HL-60 (cell line): ENCODE measurements around the gene DCHS2.

ENCODE experiments used
- GABPA ChIP-seq: IDR thresholded peaks from 2 replicates; pipeline ENCODE4 v1.6.1; 2012; ENCODE audit warnings: low read depth
- POLR2AphosphoS5 ChIP-seq: IDR thresholded peaks from 2 replicates; pipeline ENCODE4 v1.6.1; 2012; ENCODE audit warnings: low read depth
- SPI1 ChIP-seq: IDR thresholded peaks from 2 replicates; pipeline ENCODE4 v1.6.1; 2012; ENCODE audit warnings: low read depth, mild to moderate bottlenecking, borderline replicate concordance
- TF ChIP-seq, protein P1 (sequence below): IDR thresholded peaks from one replicate; pipeline ENCODE4 v1.5.1; 2011; ENCODE audit warnings: low read length, control low read depth, inconsistent platforms; ENCODE audit not compliant: insufficient read depth
- TF ChIP-seq, protein P2 (sequence below): IDR thresholded peaks from 2 replicates; pipeline ENCODE4 v1.6.1; 2012; ENCODE audit warnings: low read depth; ENCODE audit not compliant: insufficient replicate concordance

DNA sequence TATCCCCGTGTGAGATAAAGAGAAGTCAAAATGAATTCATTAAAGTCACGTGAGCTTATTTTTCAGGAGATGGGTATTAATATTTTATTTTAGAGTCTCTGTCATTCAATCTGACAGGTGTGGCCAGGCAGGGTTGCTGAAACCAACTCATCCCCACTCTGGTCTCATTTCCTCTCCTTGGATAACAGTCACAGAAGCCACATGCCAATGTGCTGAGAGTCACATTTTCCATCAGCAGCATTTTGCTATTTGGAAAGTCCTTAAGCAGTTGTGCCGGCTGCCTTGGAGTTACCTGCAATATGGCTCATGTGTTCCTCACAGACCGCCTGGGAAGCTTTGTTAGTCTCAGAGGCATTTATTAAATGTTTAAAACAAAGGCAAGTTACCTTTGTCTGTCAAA lies 302.3 kb downstream of the DCHS2 start:
- TF ChIP-seq, protein P1, sequence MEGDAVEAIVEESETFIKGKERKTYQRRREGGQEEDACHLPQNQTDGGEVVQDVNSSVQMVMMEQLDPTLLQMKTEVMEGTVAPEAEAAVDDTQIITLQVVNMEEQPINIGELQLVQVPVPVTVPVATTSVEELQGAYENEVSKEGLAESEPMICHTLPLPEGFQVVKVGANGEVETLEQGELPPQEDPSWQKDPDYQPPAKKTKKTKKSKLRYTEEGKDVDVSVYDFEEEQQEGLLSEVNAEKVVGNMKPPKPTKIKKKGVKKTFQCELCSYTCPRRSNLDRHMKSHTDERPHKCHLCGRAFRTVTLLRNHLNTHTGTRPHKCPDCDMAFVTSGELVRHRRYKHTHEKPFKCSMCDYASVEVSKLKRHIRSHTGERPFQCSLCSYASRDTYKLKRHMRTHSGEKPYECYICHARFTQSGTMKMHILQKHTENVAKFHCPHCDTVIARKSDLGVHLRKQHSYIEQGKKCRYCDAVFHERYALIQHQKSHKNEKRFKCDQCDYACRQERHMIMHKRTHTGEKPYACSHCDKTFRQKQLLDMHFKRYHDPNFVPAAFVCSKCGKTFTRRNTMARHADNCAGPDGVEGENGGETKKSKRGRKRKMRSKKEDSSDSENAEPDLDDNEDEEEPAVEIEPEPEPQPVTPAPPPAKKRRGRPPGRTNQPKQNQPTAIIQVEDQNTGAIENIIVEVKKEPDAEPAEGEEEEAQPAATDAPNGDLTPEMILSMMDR: no peak
- TF ChIP-seq POLR2AphosphoS5 (no peak), GABPA (no peak), SPI1 (no peak)
- TF ChIP-seq, protein P2, sequence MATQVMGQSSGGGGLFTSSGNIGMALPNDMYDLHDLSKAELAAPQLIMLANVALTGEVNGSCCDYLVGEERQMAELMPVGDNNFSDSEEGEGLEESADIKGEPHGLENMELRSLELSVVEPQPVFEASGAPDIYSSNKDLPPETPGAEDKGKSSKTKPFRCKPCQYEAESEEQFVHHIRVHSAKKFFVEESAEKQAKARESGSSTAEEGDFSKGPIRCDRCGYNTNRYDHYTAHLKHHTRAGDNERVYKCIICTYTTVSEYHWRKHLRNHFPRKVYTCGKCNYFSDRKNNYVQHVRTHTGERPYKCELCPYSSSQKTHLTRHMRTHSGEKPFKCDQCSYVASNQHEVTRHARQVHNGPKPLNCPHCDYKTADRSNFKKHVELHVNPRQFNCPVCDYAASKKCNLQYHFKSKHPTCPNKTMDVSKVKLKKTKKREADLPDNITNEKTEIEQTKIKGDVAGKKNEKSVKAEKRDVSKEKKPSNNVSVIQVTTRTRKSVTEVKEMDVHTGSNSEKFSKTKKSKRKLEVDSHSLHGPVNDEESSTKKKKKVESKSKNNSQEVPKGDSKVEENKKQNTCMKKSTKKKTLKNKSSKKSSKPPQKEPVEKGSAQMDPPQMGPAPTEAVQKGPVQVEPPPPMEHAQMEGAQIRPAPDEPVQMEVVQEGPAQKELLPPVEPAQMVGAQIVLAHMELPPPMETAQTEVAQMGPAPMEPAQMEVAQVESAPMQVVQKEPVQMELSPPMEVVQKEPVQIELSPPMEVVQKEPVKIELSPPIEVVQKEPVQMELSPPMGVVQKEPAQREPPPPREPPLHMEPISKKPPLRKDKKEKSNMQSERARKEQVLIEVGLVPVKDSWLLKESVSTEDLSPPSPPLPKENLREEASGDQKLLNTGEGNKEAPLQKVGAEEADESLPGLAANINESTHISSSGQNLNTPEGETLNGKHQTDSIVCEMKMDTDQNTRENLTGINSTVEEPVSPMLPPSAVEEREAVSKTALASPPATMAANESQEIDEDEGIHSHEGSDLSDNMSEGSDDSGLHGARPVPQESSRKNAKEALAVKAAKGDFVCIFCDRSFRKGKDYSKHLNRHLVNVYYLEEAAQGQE: no peak
